ENCODE measurements around the gene PTPRD. TPM values are rescaled to one million over a fixed set of nuclear protein-coding genes. Genes with fewer than 3 reads are reported as not detected.

The PTPRD gene
- total RNA-seq, 2 donors from 2014 or later = 97.4 to 101 TPM

GRCh38 chr9:8371686-8372085, 2241.1 kb downstream of the PTPRD start:
- Mint-ChIP-seq H3K4me1 (peaks cover 8% of the 10 kb centered on the region), H3K27me3 (ENCODE audit: insufficient read depth) (no peaks in the 10 kb centered on the region), H3K9me3 (no peaks in the 10 kb centered on the region), H3K27ac (no peak overlapping the region), H3K4me3 (no peak overlapping the region), H3K36me3 (ENCODE audit: low read depth) (peaks cover 4% of the 10 kb centered on the region)
- no peak overlapping the region for H3K9ac ChIP-seq (ENCODE audit: extremely low read depth, low read length, poor library complexity, severe bottlenecking)
- H3K36me3 ChIP-seq (ENCODE audit: control insufficient read depth, insufficient read depth, low read length) = no peaks in the 10 kb centered on the region
- no peaks in the 10 kb centered on the region for H3K9me3 ChIP-seq (ENCODE audit: control insufficient read depth, low read length)
- H3K4me1 ChIP-seq (ENCODE audit: control insufficient read depth, insufficient read depth, low read length) = peaks cover 4% of the 10 kb centered on the region
- no peak overlapping the region for H3K27ac ChIP-seq (ENCODE audit: low read depth, low read length)
- 74 to 93% methylated on average over 1 to 2 of the region's 2 CpGs for WGBS, 2 experiments (ENCODE audit: insufficient coverage in 1 of 2, insufficient read length in 1 of 2)
- DNase-seq = no peak
- no peaks in the 10 kb centered on the region for H3K27me3 ChIP-seq (ENCODE audit: control insufficient read depth, insufficient read depth, low read length, poor library complexity, severe bottlenecking)
- H3K4me3 ChIP-seq (ENCODE audit: low read length) = no peak overlapping the region
- no peak for TF ChIP-seq CTCF (conservative IDR thresholded peaks at IDR 0.05)

GRCh38 chr9:8366161-8366926, 2246.5 kb downstream of the PTPRD start:
- H3K36me3 ChIP-seq (ENCODE audit: control insufficient read depth, insufficient read depth, low read length) = no peaks in the 10 kb centered on the region
- Mint-ChIP-seq H3K27ac (no peak overlapping the region), H3K36me3 (ENCODE audit: low read depth) (peaks cover 2% of the 10 kb centered on the region), H3K27me3 (ENCODE audit: insufficient read depth) (no peaks in the 10 kb centered on the region), H3K9me3 (no peaks in the 10 kb centered on the region), H3K4me1 (no peaks in the 10 kb centered on the region), H3K4me3 (no peak overlapping the region)
- TF ChIP-seq CTCF (conservative IDR thresholded peaks at IDR 0.05) = no peak
- no peak overlapping the region for H3K27ac ChIP-seq (ENCODE audit: low read depth, low read length)
- 46 to 82% methylated on average over 3 of the region's 3 CpGs for WGBS, 2 experiments (ENCODE audit: insufficient coverage in 1 of 2, insufficient read length in 1 of 2)
- H3K27me3 ChIP-seq (ENCODE audit: control insufficient read depth, insufficient read depth, low read length, poor library complexity, severe bottlenecking) = no peaks in the 10 kb centered on the region
- H3K4me1 ChIP-seq (ENCODE audit: control insufficient read depth, insufficient read depth, low read length) = no peaks in the 10 kb centered on the region
- no peaks in the 10 kb centered on the region for H3K9me3 ChIP-seq (ENCODE audit: control insufficient read depth, low read length)
- DNase-seq = no peak
- H3K4me3 ChIP-seq (ENCODE audit: low read length) = no peak overlapping the region
- no peak overlapping the region for H3K9ac ChIP-seq (ENCODE audit: extremely low read depth, low read length, poor library complexity, severe bottlenecking)

- H3K4me1 ChIP-seq (ENCODE audit: control insufficient read depth, insufficient read depth, low read length) = no peaks in the 10 kb centered on the region
- Mint-ChIP-seq H3K9me3 (no peaks in the 10 kb centered on the region), H3K27ac (no peak overlapping the region), H3K4me1 (no peaks in the 10 kb centered on the region), H3K36me3 (ENCODE audit: low read depth) (no peaks in the 10 kb centered on the region), H3K27me3 (ENCODE audit: insufficient read depth) (no peaks in the 10 kb centered on the region), H3K4me3 (no peak overlapping the region)
- TF ChIP-seq CTCF (conservative IDR thresholded peaks at IDR 0.05) = no peak
- 98% methylated on average over 4 of the region's 4 CpGs; no CpG with 5 or more reads in 1 of the 2 experiments for WGBS, 2 experiments (ENCODE audit: insufficient coverage in 1 of 2, insufficient read length in 1 of 2)
- no peak overlapping the region for H3K9ac ChIP-seq (ENCODE audit: extremely low read depth, low read length, poor library complexity, severe bottlenecking)
- no peaks in the 10 kb centered on the region for H3K27me3 ChIP-seq (ENCODE audit: control insufficient read depth, insufficient read depth, low read length, poor library complexity, severe bottlenecking)
- no peak for DNase-seq
- no peaks in the 10 kb centered on the region for H3K36me3 ChIP-seq (ENCODE audit: control insufficient read depth, insufficient read depth, low read length)
- no peak overlapping the region for H3K4me3 ChIP-seq (ENCODE audit: low read length)
- H3K9me3 ChIP-seq (ENCODE audit: control insufficient read depth, low read length) = no peaks in the 10 kb centered on the region
- H3K27ac ChIP-seq (ENCODE audit: low read depth, low read length) = no peak overlapping the region
Measured at GRCh38 chr9:8365466-8366160, 2247.2 kb downstream of the PTPRD start.

Data from endodermal cell (in vitro differentiated cells).